HG02588 (cell line): ENCODE measurements around the gene ITPKB.
A peak's percentile ranks its signal among the peaks of the same experiment; 100 is the strongest.

Experiments
- ATAC-seq: cut with Tn5 transposase; IDR thresholded peaks from one replicate; pipeline ENCODE4 v1.9.1; 2021; ENCODE audit warnings: mild to moderate bottlenecking, moderate library complexity; ENCODE audit not compliant: unreplicated experiment

The ITPKB gene

DNA sequence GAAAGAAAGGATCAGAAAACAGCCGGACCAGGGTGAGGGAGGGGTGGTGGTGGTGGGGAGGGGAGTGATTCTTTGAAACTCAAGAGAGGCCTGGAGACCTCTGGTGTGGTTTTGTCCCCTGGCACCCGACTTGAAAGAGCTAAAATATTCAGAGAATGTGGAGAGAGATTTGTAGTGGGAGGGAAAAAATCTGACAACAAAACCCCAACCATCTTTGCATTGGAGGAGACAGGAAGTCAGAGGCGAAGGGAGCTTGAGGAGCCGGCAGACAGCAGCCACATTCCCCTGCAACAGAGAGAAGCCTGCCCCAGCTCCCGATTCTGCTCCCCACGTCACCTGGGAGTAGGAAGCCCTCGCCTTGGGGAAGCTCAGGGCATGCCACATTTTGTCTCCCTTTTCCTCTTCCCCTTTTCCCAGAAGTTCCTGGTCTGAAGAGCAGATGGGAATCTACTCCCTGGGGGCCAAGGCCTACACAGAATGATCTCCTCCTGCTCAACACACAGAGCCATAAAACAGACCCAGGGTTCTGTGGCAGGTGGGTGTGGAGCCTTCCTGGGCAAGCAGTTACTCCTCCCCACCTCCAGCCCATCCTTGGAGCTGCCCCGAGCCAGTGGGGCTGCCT, 84.9 kb downstream of the ITPKB start:
- no peak for ATAC-seq

- peak; percentile 65 for ATAC-seq
Observed at GRCh38 chr1:226653311-226653921, 85.7 kb downstream of the ITPKB start.

GRCh38 chr1:226652613-226653012, 86.5 kb downstream of the ITPKB start:
- ATAC-seq = no peak

- ATAC-seq = no peak
Observed at GRCh38 chr1:226651732-226652105, 87.4 kb downstream of the ITPKB start.

DNA sequence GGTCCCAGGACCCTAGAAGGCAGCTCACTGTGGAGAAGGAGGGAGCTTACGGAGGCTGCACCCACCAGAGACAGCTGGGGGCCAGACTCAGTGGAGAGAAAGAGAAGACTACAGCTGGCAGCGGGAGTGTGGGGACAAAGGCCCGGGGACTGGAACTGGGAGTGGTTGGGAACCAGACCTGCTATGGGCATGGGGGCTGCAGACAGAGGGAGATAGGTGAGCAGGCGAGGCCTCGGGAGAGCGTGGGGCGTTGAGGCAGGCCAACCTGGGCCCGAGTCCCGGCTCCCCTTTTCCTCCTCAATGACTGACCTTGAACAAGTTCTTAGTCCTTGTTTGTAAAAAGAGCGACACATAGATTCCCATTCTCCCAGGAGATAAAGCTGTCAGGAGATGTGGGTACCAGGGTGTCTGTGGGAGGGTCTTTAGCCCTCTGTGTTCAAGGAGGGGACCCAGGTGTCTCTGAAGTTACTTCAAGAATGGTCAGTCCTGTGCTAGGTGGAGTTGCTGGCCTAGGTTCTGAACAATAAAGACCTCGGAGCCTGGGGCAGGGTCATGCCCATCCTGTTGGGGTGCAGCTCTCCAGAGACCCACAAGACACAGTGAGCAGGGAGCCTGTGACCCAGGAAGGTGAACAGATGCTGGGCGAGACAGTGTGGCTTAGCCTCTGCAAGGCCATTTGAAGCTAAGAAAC, 87.9 kb downstream of the ITPKB start:
- ATAC-seq = no peak

DNA sequence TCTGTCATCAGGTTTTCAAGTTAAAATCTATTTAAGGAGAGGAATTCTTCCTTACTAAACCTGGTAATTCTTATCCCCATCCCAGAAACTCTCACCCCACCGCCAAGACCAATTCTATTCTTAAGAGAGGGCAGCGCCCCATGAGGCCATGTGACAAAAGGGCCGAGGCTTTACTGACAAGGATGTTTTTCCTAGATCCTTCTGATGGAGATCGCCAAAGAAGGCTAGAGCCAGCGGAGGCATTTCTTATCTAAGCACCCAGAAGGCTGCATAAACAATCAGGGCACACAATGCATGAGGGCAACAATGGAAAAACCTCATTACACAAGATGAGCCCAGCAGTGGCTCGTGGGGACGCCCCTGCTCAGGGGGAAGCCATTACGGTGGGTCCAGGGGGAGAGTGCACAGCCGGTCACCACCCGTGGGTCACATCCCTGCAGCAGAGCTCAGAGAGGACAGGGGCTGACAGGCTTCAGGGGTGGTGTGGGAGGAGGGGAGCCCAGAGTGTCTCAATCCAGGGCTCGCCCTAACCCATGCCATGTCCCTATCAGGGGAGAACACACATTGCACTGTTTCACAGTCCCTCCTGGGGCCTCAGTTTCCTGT, 88.7 kb downstream of the ITPKB start:
- no peak for ATAC-seq

GRCh38 chr1:226649780-226650179, 89.3 kb downstream of the ITPKB start:
- no peak for ATAC-seq

DNA sequence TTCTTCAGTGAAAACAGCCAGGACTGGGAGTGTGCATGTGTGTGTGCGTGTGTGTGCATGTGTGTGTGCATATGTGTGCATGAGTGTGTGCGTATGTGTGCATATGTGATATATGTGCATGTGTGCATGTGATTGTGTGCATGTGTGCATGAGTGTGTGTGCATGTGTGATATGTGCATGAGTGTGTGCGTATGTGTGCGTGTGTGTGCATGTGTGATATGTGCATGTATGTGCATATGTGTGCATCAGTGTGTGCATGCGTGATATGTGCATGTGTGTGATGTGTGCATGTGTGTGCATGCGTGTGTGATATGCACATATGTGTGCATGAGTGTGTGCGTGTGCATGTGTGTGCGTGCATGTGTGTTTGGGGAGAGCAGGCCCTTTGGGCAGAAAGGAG, 89.8 kb downstream of the ITPKB start:
- ATAC-seq = no peak

DNA sequence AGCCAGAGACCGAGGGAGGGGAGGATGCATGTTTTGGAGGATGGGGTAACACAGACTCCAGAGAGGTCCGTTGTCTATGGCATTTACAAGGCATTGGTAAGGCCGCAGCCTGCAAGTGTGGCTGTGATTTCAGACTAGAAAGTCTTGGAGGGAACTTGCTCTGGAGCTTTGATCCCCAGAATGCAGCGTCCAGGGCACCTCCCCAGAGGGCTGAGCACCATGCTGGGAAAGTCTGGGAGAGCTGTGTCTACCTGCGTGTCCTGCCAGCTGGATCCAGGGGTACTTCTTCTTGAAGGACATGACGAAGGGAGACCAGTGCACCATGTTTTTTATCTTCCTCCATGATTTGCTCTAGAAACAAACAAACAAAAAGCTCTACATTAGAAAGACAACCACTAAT, 90.7 kb downstream of the ITPKB start:
- ATAC-seq = no peak

DNA sequence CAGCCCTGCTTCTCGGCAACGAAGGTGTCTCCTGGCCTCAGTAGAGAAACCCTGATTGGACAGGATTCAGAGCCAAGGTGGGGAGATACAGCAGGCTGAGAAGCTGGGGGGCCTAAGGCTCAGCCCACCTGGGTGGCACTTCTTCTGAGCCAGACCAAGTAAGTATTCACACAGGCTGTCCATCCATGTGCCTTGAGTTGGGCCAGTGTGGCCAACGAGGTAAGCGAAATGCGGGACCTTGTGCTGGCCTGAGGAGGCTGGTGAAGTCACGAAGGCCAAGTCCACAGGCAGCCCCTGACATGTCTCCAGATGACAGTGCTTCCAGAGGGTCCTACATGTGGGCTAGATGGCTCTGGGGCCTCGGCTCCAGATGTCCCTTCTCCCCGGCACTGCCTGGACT, 91.4 kb downstream of the ITPKB start:
- ATAC-seq = no peak

GRCh38 chr1:226646870-226647449, 92.1 kb downstream of the ITPKB start:
- no peak for ATAC-seq

DNA sequence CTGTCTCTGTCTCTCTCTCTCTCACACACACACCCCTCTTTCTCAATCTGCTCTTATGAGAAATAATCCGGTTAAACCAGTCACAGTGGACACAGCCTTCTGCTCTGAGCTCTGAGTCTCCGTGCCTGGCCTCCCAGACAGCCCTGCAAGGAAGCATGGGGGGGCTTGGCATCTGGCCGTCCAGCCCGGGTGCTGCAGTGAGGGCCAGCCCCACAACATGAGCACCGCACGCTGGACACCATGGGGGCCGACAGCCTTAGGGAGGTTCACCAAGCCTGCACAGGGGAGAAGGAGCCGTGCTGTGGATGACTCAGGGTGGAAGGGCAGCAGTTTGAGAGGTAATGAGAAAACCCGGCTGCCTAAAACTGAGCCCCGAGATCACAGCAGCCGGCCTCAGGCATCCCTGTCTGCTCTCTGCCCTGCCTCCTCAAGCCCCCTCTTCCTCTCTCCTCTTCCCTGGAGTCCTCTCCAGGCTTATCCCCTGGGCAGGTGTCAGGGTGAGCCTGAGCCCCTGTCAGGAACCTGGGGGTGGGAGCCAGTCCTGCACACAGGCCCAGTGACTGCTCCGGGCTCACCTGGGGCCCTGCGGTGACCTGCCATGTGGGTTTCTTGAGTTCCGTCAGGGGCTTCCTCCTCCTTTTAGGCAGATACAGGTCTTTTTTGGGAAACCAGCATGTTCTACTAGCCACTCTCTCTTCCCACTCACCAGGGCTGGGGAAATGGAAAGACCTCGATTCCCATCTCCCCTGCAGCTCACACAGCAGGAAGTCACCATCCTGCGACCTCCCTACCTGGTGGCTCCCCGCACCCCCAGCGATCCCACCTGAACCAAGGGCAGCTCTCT, 92.8 kb downstream of the ITPKB start:
- ATAC-seq = no peak

GRCh38 chr1:226645279-226645976, 93.7 kb downstream of the ITPKB start:
- no peak for ATAC-seq

DNA sequence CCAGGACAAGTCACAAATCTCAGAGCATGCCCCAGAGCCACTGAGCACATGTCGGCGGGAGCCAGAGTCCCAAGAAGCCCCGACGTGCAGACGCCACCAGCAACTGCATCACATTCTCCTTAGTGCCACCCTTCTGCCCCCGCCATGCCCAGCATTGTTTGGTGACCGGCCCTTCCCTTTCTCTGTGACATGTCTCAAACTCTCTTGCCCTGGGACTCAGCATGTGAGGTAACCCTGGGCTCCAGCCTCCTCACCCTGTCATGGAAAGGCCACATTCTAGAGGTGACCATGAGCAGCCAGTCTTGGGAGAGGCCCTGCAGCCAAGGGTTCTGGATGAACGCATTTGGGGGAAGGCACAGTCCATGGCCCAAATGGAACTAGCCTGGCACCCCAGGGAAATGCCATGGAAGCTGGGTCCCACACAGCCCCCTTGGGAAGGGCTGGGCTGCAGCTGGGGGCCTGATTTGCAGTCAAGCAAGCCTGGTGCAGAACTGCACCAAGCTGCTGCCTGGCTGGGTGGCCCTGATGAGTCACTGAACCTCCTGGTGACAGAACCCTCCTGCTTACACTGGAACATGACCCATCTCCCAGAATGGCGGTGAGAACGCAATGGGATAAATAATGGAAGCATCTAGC, 94.4 kb downstream of the ITPKB start:
- ATAC-seq = no peak

GRCh38 chr1:226643611-226644540, 95.2 kb downstream of the ITPKB start:
- ATAC-seq = peak; percentile 43

- peak; percentile 68 for ATAC-seq
Observed at GRCh38 chr1:226643177-226643576, 95.9 kb downstream of the ITPKB start.

GRCh38 chr1:226642421-226642820, 96.7 kb downstream of the ITPKB start:
- ATAC-seq = no peak

- no peak for ATAC-seq
Observed at GRCh38 chr1:226641671-226642231, 97.3 kb downstream of the ITPKB start.
